Stimulated activated CD4-positive, alpha-beta T cell treated with anti-CD3 and anti-CD28 coated beads, Interleukin-4, amount 100 ng/mL, for 24 hours (primary cell): ENCODE data around the gene STIM1.

Experiments
- DNase-seq: peaks from one replicate; pipeline ENCODE4 v3.0.0-alpha.2; 2020

STIM1 gene

GRCh38 chr11:4138497-4138896, 283.0 kb downstream of the STIM1 start:
- DNase-seq: no peak

- DNase-seq: no peak
Measured at GRCh38 chr11:4140067-4140636, 284.7 kb downstream of the STIM1 start.
